H1 (cell line): ENCODE data around the gene HACD2. TPM values are rescaled to one million over a fixed set of nuclear protein-coding genes. Genes with fewer than 3 reads are reported as not detected.
"Not testable (repeated sequence)": the region's sequence is repeated elsewhere in the genome, so short reads cannot be mapped to it uniquely, and the experiment has no call there.

ENCODE experiments used
- CTCF ChIA-PET: fragments of 300-600 bp; sonication (Branson Sonifier 250); formaldehyde crosslinking; loops from one replicate; lab custom pipeline; 2021; ENCODE audit not compliant: partially characterized antibody; lab: Charles Lee
- POLR2A ChIA-PET: fragments of 300-600 bp; sonication (Branson Sonifier 250); formaldehyde crosslinking; loops from one replicate; lab custom pipeline; 2021; ENCODE audit warnings: inconsistent platforms; ENCODE audit not compliant: partially characterized antibody; lab: Charles Lee
- DNase-seq, 2 experiments: peaks; one replicate each; pipeline versions ENCODE4 v3.0.0 to v3.0.0-alpha.2; 2010 to 2022; ENCODE audit warnings: low spot score in 2 of 2, low read depth in 1 of 2, mixed read lengths in 1 of 2
- FAIRE-seq: peaks from 2 replicates; lab custom pipeline; 2011; peaks lifted over from hg19 to GRCh38; lab: Jason Lieb, UNC
- H2AFZ ChIP-seq: 2 replicates; pipeline ENCODE4 v1.8.1; 2012; ENCODE audit warnings: low read length, inconsistent platforms
- H2AK5ac ChIP-seq: 2 replicates; pipeline ENCODE4 v1.6.1; 2013; ENCODE audit warnings: low read depth, low read length
- H2BK120ac ChIP-seq: replicated peaks from 2 replicates; pipeline ENCODE3; 2013; ENCODE audit warnings: low read depth, low read length, inconsistent platforms
- H2BK12ac ChIP-seq: 2 replicates; pipeline ENCODE4 v1.6.1; 2013; ENCODE audit warnings: low read depth, low read length
- H2BK15ac ChIP-seq: 2 replicates; pipeline ENCODE4 v1.6.1; 2013; ENCODE audit warnings: low read length
- H2BK20ac ChIP-seq: 2 replicates; pipeline ENCODE4 v1.6.1; 2013; ENCODE audit warnings: low read length
- H2BK5ac ChIP-seq: 2 replicates; pipeline ENCODE4 v1.6.1; 2013; ENCODE audit warnings: low read depth, low read length
- H3K14ac ChIP-seq: 2 replicates; pipeline ENCODE4 v1.6.1; 2013; ENCODE audit warnings: inconsistent platforms; ENCODE audit not compliant: insufficient read length
- H3K18ac ChIP-seq: 2 replicates; pipeline ENCODE4 v1.6.1; 2013; ENCODE audit warnings: low read length; ENCODE audit errors: extremely low read depth
- H3K23ac ChIP-seq: 2 replicates; pipeline ENCODE4 v1.6.1; 2013; ENCODE audit warnings: inconsistent platforms; ENCODE audit not compliant: insufficient read length
- H3K23me2 ChIP-seq: 2 replicates; pipeline ENCODE4 v1.6.1; 2013; ENCODE audit warnings: low read depth, low read length
- H3K27ac ChIP-seq: 2 replicates; pipeline ENCODE4 v1.6.1; 2011; ENCODE audit warnings: low read depth, low read length, inconsistent platforms
- H3K27me3 ChIP-seq, 4 experiments: replicated peaks in 1 of 4; 1 replicate in 1 of 4; 2 replicates in 3 of 4; pipeline versions ENCODE4 v1.6.1 to v1.8.1; 2011 to 2013; ENCODE audit warnings: low read length in 3 of 4, mild to moderate bottlenecking in 3 of 4, inconsistent platforms in 2 of 4, mixed read lengths in 2 of 4, moderate library complexity in 1 of 4; ENCODE audit not compliant: control insufficient read depth in 3 of 4, insufficient read depth in 3 of 4; ENCODE audit errors: extremely low read depth in 1 of 4
- H3K36me3 ChIP-seq, 4 experiments: 2 replicates each; pipeline versions ENCODE4 v1.6.1 to v1.8.1; 2011 to 2013; ENCODE audit warnings: mild to moderate bottlenecking in 4 of 4, low read length in 3 of 4, moderate library complexity in 2 of 4, control low read depth in 1 of 4, inconsistent platforms in 1 of 4; ENCODE audit not compliant: insufficient read depth in 4 of 4, control insufficient read depth in 2 of 4
- H3K4ac ChIP-seq: replicated peaks from 2 replicates; pipeline ENCODE3; 2013; ENCODE audit warnings: low read length, low read depth, mixed read lengths, inconsistent platforms; ENCODE audit not compliant: insufficient read length
- H3K4me1 ChIP-seq, 4 experiments: replicated peaks in 1 of 4; 1 replicate in 1 of 4; 2 replicates in 3 of 4; pipeline versions ENCODE4 v1.6.1 to v1.8.1; 2011 to 2013; ENCODE audit warnings: low read length in 3 of 4, inconsistent platforms in 2 of 4, mixed read lengths in 1 of 4; ENCODE audit not compliant: insufficient read depth in 4 of 4, control insufficient read depth in 3 of 4
- H3K4me2 ChIP-seq, 2 experiments: 2 replicates each; pipeline versions ENCODE4 v1.6.1 to v1.8.1; 2011 to 2013; ENCODE audit warnings: low read depth in 2 of 2, low read length in 2 of 2, control low read depth in 1 of 2, inconsistent platforms in 1 of 2, mild to moderate bottlenecking in 1 of 2; ENCODE audit not compliant: insufficient read depth in 1 of 2
- H3K4me3 ChIP-seq, 4 experiments: fragments of 200-600, 300-600 bp in 1 of 4; sonication (generic), shearing (Covaris generic), sonication (Bioruptor Twin) in 1 of 4; 2 replicates each; pipeline versions ENCODE4 v1.5.1 to v1.8.1; 2011 to 2016; ENCODE audit warnings: low read length in 4 of 4, low read depth in 3 of 4, control low read depth in 2 of 4, inconsistent platforms in 2 of 4, mild to moderate bottlenecking in 2 of 4, mixed read lengths in 1 of 4, moderate library complexity in 1 of 4; ENCODE audit not compliant: insufficient read depth in 2 of 4; ENCODE audit errors: extremely low read depth in 1 of 4
- H3K56ac ChIP-seq: replicated peaks from 2 replicates; pipeline ENCODE3; 2013; ENCODE audit warnings: low read depth, mild to moderate bottlenecking, mixed read lengths, low read length, inconsistent platforms; ENCODE audit not compliant: insufficient read length
- H3K79me1 ChIP-seq: 2 replicates; pipeline ENCODE4 v1.6.1; 2013; ENCODE audit warnings: low read depth, low read length, control low read depth
- H3K79me2 ChIP-seq, 2 experiments: 2 replicates each; pipeline versions ENCODE4 v1.6.1 to v1.8.1; 2012 to 2013; ENCODE audit warnings: low read length in 2 of 2, mild to moderate bottlenecking in 2 of 2, inconsistent platforms in 1 of 2; ENCODE audit not compliant: insufficient read depth in 2 of 2, control insufficient read depth in 1 of 2
- H3K9ac ChIP-seq, 4 experiments: replicated peaks in 1 of 4; 1 replicate in 1 of 4; 2 replicates in 3 of 4; pipeline versions ENCODE4 v1.6.1 to v1.8.1; 2011 to 2013; ENCODE audit warnings: low read depth in 3 of 4, low read length in 3 of 4, control low read depth in 2 of 4, mild to moderate bottlenecking in 2 of 4, moderate library complexity in 2 of 4, inconsistent platforms in 1 of 4; ENCODE audit errors: extremely low read depth in 1 of 4
- H3K9me3 ChIP-seq, 2 experiments: 2 replicates each; pipeline versions ENCODE4 v1.6.1 to v1.8.1; 2012 to 2013; ENCODE audit warnings: mild to moderate bottlenecking in 2 of 2, moderate library complexity in 2 of 2, control low read depth in 1 of 2, inconsistent platforms in 1 of 2, low read depth in 1 of 2, low read length in 1 of 2, mixed read lengths in 1 of 2; ENCODE audit not compliant: insufficient read depth in 2 of 2
- H4K20me1 ChIP-seq, 2 experiments: replicated peaks in 1 of 2; 2 replicates each; pipeline versions ENCODE3 to v1.8.1; 2011 to 2013; ENCODE audit warnings: inconsistent platforms in 2 of 2, low read length in 2 of 2, mild to moderate bottlenecking in 1 of 2; ENCODE audit not compliant: insufficient read depth in 2 of 2, control insufficient read depth in 1 of 2
- H4K5ac ChIP-seq: 2 replicates; pipeline ENCODE4 v1.6.1; 2013; ENCODE audit warnings: low read length, low read depth, mixed read lengths, inconsistent platforms; ENCODE audit not compliant: insufficient read length
- H4K8ac ChIP-seq: 2 replicates; pipeline ENCODE4 v1.8.0; 2013; ENCODE audit warnings: mild to moderate bottlenecking, moderate library complexity, low read length, inconsistent platforms; ENCODE audit not compliant: insufficient read depth; ENCODE audit errors: extremely low read depth
- H4K91ac ChIP-seq: replicated peaks from 2 replicates; pipeline ENCODE3; 2013; ENCODE audit warnings: low read length, mixed read lengths, inconsistent platforms; ENCODE audit not compliant: insufficient read length
- ASH2L ChIP-seq: fragments of 200-600, 300-600 bp; sonication (generic); IDR thresholded peaks from one replicate; pipeline ENCODE4 v1.7.1; 2017; ENCODE audit warnings: low read length
- CHD1 ChIP-seq: IDR thresholded peaks from 2 replicates; pipeline ENCODE4 v1.6.1; 2012; ENCODE audit warnings: low read depth, low read length, improper control_type of control experiment
- CTBP2 ChIP-seq: IDR thresholded peaks from 2 replicates; pipeline ENCODE4 v1.7.0; 2011; ENCODE audit warnings: borderline replicate concordance, mild to moderate bottlenecking, moderate library complexity, mixed read lengths, low read length; ENCODE audit not compliant: insufficient read depth, insufficient read length
- E2F6 ChIP-seq: IDR thresholded peaks from 2 replicates; pipeline ENCODE4 v1.6.1; 2012; ENCODE audit warnings: inconsistent platforms
- FOSL1 ChIP-seq: IDR thresholded peaks from 2 replicates; pipeline ENCODE4 v1.6.1; 2011; ENCODE audit warnings: mild to moderate bottlenecking, low read depth, low read length, moderate library complexity; ENCODE audit not compliant: insufficient read depth
- GTF2F1 ChIP-seq: IDR thresholded peaks from 2 replicates; pipeline ENCODE4 v1.6.1; 2012; ENCODE audit warnings: low read depth, low read length, improper control_type of control experiment, borderline replicate concordance
- SAP30 ChIP-seq: fragments of 300-600 bp; sonication (generic); IDR thresholded peaks from 2 replicates; pipeline ENCODE4 v1.7.1; 2012; ENCODE audit warnings: low read length, moderate library complexity, mild to moderate bottlenecking, inconsistent platforms; ENCODE audit not compliant: insufficient read depth, insufficient replicate concordance
- TBP ChIP-seq: IDR thresholded peaks from 2 replicates; pipeline ENCODE4 v1.6.1; 2011; ENCODE audit warnings: low read depth, low read length, improper control_type of control experiment
- polyA plus RNA-seq, 7 experiments: library from polyadenylated mRNA; depleted of rRNA in 3 of 7; stranded (reverse) in 5 of 7; unstranded in 2 of 7; fragments of >200 nt in 5 of 7; fragments of 200-250 nt in 2 of 7; gene quantifications; 1 replicate in 5 of 7; 2 replicates in 1 of 7; 4 replicates in 1 of 7; pipeline versions ENCODE4 v1.2.1 to v1.2.3, GENCODE V29; 2011 to 2013; ENCODE audit warnings: missing spikeins in 2 of 7, mixed read lengths in 2 of 7
- total RNA-seq: library from RNA; stranded (reverse); fragmentation: NEBNext Ultra II Directional; extraction: Animal tissue kit (Norgen Biotek cat#: 25700); gene quantifications from 2 replicates; pipeline ENCODE4 v1.2.1, GENCODE V29; 2021

HACD2 gene
- total and polyA plus RNA-seq, 2 of the 8 experiments (the other 6 are each of a cell fraction or from before 2014, with no cell fraction given), result 24.9 to 31.2 TPM

- TF ChIP-seq CHD1 (no peak), CTBP2 (no peak), TBP (no peak), E2F6 (no peak), FOSL1 (no peak), GTF2F1 (no peak), SAP30 (no peak), ASH2L (no peak)
These were observed 17.5 kb upstream of the HACD2 start (continued) for GRCh38 chr3:123602325-123602724.

- ChIA-PET POLR2A (interaction anchor here (1.5 kb wide), 1 partner anchor 15 kb away, joined by 5 read pairs; no protein-coding TSS in a partner anchor), CTCF (interaction anchor here (0.7 to 1.8 kb wide), 5 partner anchors 12 to 51 kb away, joined by 3 to 4 read pairs (median 3); no protein-coding TSS in a partner anchor)
- not testable (repeated sequence) for H2BK120ac ChIP-seq, H3K23me2 ChIP-seq, FAIRE-seq, DNase-seq, H2BK20ac ChIP-seq, H4K5ac ChIP-seq, H3K36me3 ChIP-seq, H3K4me3 ChIP-seq, H4K91ac ChIP-seq, H4K20me1 ChIP-seq, H2BK15ac ChIP-seq, H3K4me1 ChIP-seq, H3K79me2 ChIP-seq, H2AFZ ChIP-seq, H3K14ac ChIP-seq, H3K79me1 ChIP-seq, H3K27me3 ChIP-seq, H3K4ac ChIP-seq, H3K4me2 ChIP-seq, H3K9ac ChIP-seq, H3K23ac ChIP-seq, H3K9me3 ChIP-seq, H2BK12ac ChIP-seq, H2AK5ac ChIP-seq, H2BK5ac ChIP-seq, H3K56ac ChIP-seq, H3K27ac ChIP-seq, H3K18ac ChIP-seq, H4K8ac ChIP-seq
These were observed 16.0 kb upstream of the HACD2 start for GRCh38 chr3:123600863-123601262.
